Stimulated activated naive CD8-positive, alpha-beta T cell treated with anti-CD3 and anti-CD28 coated beads, Interleukin-15, amount 100 ng/mL, for 72 hours (primary cell): ENCODE results near the gene MYOF.
A peak's percentile ranks its signal among the peaks of the same experiment; 100 is the strongest.
"Not testable (repeated sequence)": the region's sequence is repeated elsewhere in the genome, so short reads cannot be mapped to it uniquely, and the experiment has no call there.

Experiments
- ATAC-seq: fragments of 150-1000 bp; cut with Tn5 transposase; 2 replicates; pipeline ENCODE4 v1.10.0; 2021; ENCODE audit warnings: mild to moderate bottlenecking, moderate library complexity
- DNase-seq, 2 donors: peaks; one replicate each; pipeline ENCODE4 v3.0.0; 2021 to 2022
- H3K27ac Mint-ChIP-seq, 2 donors: one replicate each; pipeline ENCODE4 v1.8.0; 2022; ENCODE audit warnings: mild to moderate bottlenecking in 2 of 2, mixed read lengths in 2 of 2, moderate library complexity in 2 of 2
- H3K27me3 Mint-ChIP-seq: one replicate; pipeline ENCODE4 v1.8.0; 2022; ENCODE audit warnings: mixed read lengths
- H3K4me1 Mint-ChIP-seq: one replicate; pipeline ENCODE4 v1.8.0; 2022; ENCODE audit warnings: mild to moderate bottlenecking, mixed read lengths
- H3K4me3 Mint-ChIP-seq, 2 donors: one replicate each; pipeline ENCODE4 v1.8.0; 2022; ENCODE audit warnings: mild to moderate bottlenecking in 2 of 2, mixed read lengths in 2 of 2, moderate library complexity in 1 of 2
- H3K9me3 Mint-ChIP-seq, 2 donors: one replicate each; pipeline ENCODE4 v1.8.0; 2022; ENCODE audit warnings: mixed read lengths in 2 of 2

The MYOF gene

GRCh38 chr10:93299606-93300287 is 182.4 kb downstream of the MYOF start:
- H3K27me3 Mint-ChIP-seq, result no peaks in the 10 kb centered on the region
- H3K4me1 Mint-ChIP-seq, result no peaks in the 10 kb centered on the region
- ATAC-seq (no peak), DNase-seq (no peak)
- no peak overlapping the region for H3K4me3 Mint-ChIP-seq
- no peak overlapping the region for H3K27ac Mint-ChIP-seq
- H3K9me3 Mint-ChIP-seq, result no peaks in the 10 kb centered on the region

GRCh38 chr10:93299195-93299594 is 182.9 kb downstream of the MYOF start:
- no peak overlapping the region for H3K4me3 Mint-ChIP-seq
- no peaks in the 10 kb centered on the region for H3K9me3 Mint-ChIP-seq
- no peaks in the 10 kb centered on the region for H3K27me3 Mint-ChIP-seq
- DNase-seq (no peak), ATAC-seq (no peak)
- H3K4me1 Mint-ChIP-seq, result no peaks in the 10 kb centered on the region
- H3K27ac Mint-ChIP-seq, result no peak overlapping the region

- no peaks in the 10 kb centered on the region for H3K4me1 Mint-ChIP-seq
- peak overlapping the region in 1 of 2 donors; percentile 48 for H3K27ac Mint-ChIP-seq
- no peak overlapping the region for H3K4me3 Mint-ChIP-seq
- ATAC-seq (no peak), DNase-seq (no peak)
- no peaks in the 10 kb centered on the region for H3K27me3 Mint-ChIP-seq
- H3K9me3 Mint-ChIP-seq, result no peaks in the 10 kb centered on the region
These were observed 186.0 kb downstream of the MYOF start for GRCh38 chr10:93296151-93296550.

- H3K4me1 Mint-ChIP-seq, result no peaks in the 10 kb centered on the region
- DNase-seq (no peak), ATAC-seq (no peak)
- no peak overlapping the region for H3K27ac Mint-ChIP-seq
- no peaks in the 10 kb centered on the region for H3K27me3 Mint-ChIP-seq
- H3K4me3 Mint-ChIP-seq, result no peak overlapping the region
- H3K9me3 Mint-ChIP-seq, result no peaks in the 10 kb centered on the region
These were observed 188.1 kb downstream of the MYOF start for GRCh38 chr10:93293999-93294398.

GRCh38 chr10:93290661-93291354 is 191.3 kb downstream of the MYOF start:
- Mint-ChIP-seq H3K27me3 (no peaks in the 10 kb centered on the region), H3K27ac (peak overlapping the region in 1 of 2 donors; percentile 16), H3K4me3 (no peak overlapping the region), H3K4me1 (no peaks in the 10 kb centered on the region), H3K9me3 (no peaks in the 10 kb centered on the region)
- DNase-seq (no peak), ATAC-seq (no peak)

GRCh38 chr10:93288679-93289634 is 193.2 kb downstream of the MYOF start:
- DNase-seq (peak; percentile 25 to 28), ATAC-seq (no peak)
- H3K9me3 Mint-ChIP-seq, result no peaks in the 10 kb centered on the region
- H3K4me1 Mint-ChIP-seq, result no peaks in the 10 kb centered on the region
- H3K27me3 Mint-ChIP-seq, result no peaks in the 10 kb centered on the region
- H3K4me3 Mint-ChIP-seq, result no peak overlapping the region
- no peak overlapping the region for H3K27ac Mint-ChIP-seq

- no peak for DNase-seq
- Mint-ChIP-seq H3K27ac (no peak overlapping the region), H3K27me3 (no peaks in the 10 kb centered on the region), H3K4me1 (no peaks in the 10 kb centered on the region), H3K9me3 (no peaks in the 10 kb centered on the region), H3K4me3 (no peak overlapping the region)
- ATAC-seq, result no peak
These were observed 194.4 kb downstream of the MYOF start for GRCh38 chr10:93287775-93288174.

GRCh38 chr10:93284246-93284645 is 197.9 kb downstream of the MYOF start:
- not testable (repeated sequence) for H3K27me3 Mint-ChIP-seq, H3K4me1 Mint-ChIP-seq, H3K9me3 Mint-ChIP-seq, H3K27ac Mint-ChIP-seq, DNase-seq, ATAC-seq, H3K4me3 Mint-ChIP-seq

GRCh38 chr10:93281367-93281720 is 200.8 kb downstream of the MYOF start:
- Mint-ChIP-seq H3K4me3 (no peak overlapping the region), H3K9me3 (no peaks in the 10 kb centered on the region), H3K27me3 (no peaks in the 10 kb centered on the region), H3K27ac (no peak overlapping the region), H3K4me1 (no peaks in the 10 kb centered on the region)
- DNase-seq (no peak), ATAC-seq (no peak)

GRCh38 chr10:93280699-93281366 is 201.3 kb downstream of the MYOF start:
- H3K4me1 Mint-ChIP-seq, result no peaks in the 10 kb centered on the region

GRCh38 chr10:93280121-93280698 is 201.9 kb downstream of the MYOF start:
- no peak for ATAC-seq
- Mint-ChIP-seq H3K27me3 (no peaks in the 10 kb centered on the region), H3K4me3 (no peak overlapping the region), H3K9me3 (no peaks in the 10 kb centered on the region), H3K27ac (no peak overlapping the region), H3K4me1 (no peaks in the 10 kb centered on the region)
- no peak for DNase-seq

More at GRCh38 chr10:93280699-93281366, 201.3 kb downstream of the MYOF start:
- no peaks in the 10 kb centered on the region for H3K9me3 Mint-ChIP-seq
- no peak for DNase-seq
- H3K27me3 Mint-ChIP-seq, result no peaks in the 10 kb centered on the region
- no peak overlapping the region for H3K4me3 Mint-ChIP-seq
- H3K27ac Mint-ChIP-seq, result no peak overlapping the region
- no peak for ATAC-seq

- DNase-seq, result no peak
- no peak overlapping the region for H3K27ac Mint-ChIP-seq
- no peaks in the 10 kb centered on the region for H3K27me3 Mint-ChIP-seq
- H3K9me3 Mint-ChIP-seq, result no peaks in the 10 kb centered on the region
- no peak overlapping the region for H3K4me3 Mint-ChIP-seq
- H3K4me1 Mint-ChIP-seq, result peaks cover 6% of the 10 kb centered on the region
- ATAC-seq, result no peak
These were observed 204.8 kb downstream of the MYOF start for GRCh38 chr10:93277360-93277759.

GRCh38 chr10:93274419-93274818 is 207.7 kb downstream of the MYOF start:
- H3K4me3 Mint-ChIP-seq, result no peak overlapping the region

GRCh38 chr10:93272884-93273675 is 209.1 kb downstream of the MYOF start:
- no peak for ATAC-seq
- Mint-ChIP-seq H3K9me3 (peaks cover 0 to 9% of the 10 kb centered on the region in 2 donors), H3K4me1 (peaks cover 6% of the 10 kb centered on the region), H3K4me3 (no peak overlapping the region), H3K27me3 (no peaks in the 10 kb centered on the region), H3K27ac (no peak overlapping the region)
- DNase-seq, result no peak

More at GRCh38 chr10:93274419-93274818, 207.7 kb downstream of the MYOF start:
- ATAC-seq (no peak), DNase-seq (no peak)
- H3K27ac Mint-ChIP-seq, result no peak overlapping the region
- H3K27me3 Mint-ChIP-seq, result no peaks in the 10 kb centered on the region
- H3K4me1 Mint-ChIP-seq, result peaks cover 6% of the 10 kb centered on the region
- peaks cover 0 to 5% of the 10 kb centered on the region in 2 donors for H3K9me3 Mint-ChIP-seq
